HCT116 (cell line): ENCODE results near the gene TEDC2. TPM values are rescaled to one million over a fixed set of nuclear protein-coding genes. Genes with fewer than 3 reads are reported as not detected.

Experiments
- ATAC-seq: fragments of 200-7000 bp; cut with Tn5 transposase; 2 replicates; pipeline ENCODE4 v1.9.1; 2020; ENCODE audit warnings: mild to moderate bottlenecking, moderate library complexity
- BruUV-seq: library from RNA; stranded (reverse); fragments of 400-500 nt; replicated peaks from 2 replicates; lab custom pipeline; 2021; lab: Mats Ljungman, UMichigan
- CTCF ChIA-PET: fragments of 300-600 bp; sonication (Branson Sonifier 250); formaldehyde crosslinking; loops from one replicate; lab custom pipeline; 2021; ENCODE audit warnings: antibody characterized with exemption; lab: Charles Lee
- POLR2A ChIA-PET: fragments of 300-600, 350-600 bp; sonication (Branson Sonifier 250); formaldehyde crosslinking; loops from one replicate; lab custom pipeline; 2021; ENCODE audit warnings: antibody characterized with exemption; lab: Charles Lee
- RAD21 ChIA-PET, 2 experiments: fragments of 300-600 bp; sonication (Branson Sonifier 250); formaldehyde crosslinking; loops; one replicate each; lab custom pipeline; 2023; ENCODE audit warnings: low total read pairs in 2 of 2; ENCODE audit not compliant: uncharacterized antibody in 2 of 2, unreplicated experiment in 2 of 2, low non-redundant PET in 1 of 2; lab: Charles Lee
- DNase-seq: peaks from one replicate; pipeline ENCODE4 v3.0.0-alpha.2; 2010; ENCODE audit warnings: low read depth, low spot score
- H2AFZ ChIP-seq: fragments of 200-600 bp; shearing (Covaris generic), sonication (generic); 2 replicates; pipeline ENCODE4 v1.6.1; 2017; ENCODE audit warnings: low read depth, mixed run types, mixed read lengths, antibody characterized with exemption, low read length; ENCODE audit not compliant: poor library complexity, severe bottlenecking
- H3K27ac ChIP-seq: 2 replicates; pipeline ENCODE4 v1.5.1; 2012; ENCODE audit warnings: low read depth, low read length
- H3K27me3 ChIP-seq: fragments of 200-600 bp; sonication (generic); 2 replicates; pipeline ENCODE4 v1.6.1; 2016; ENCODE audit warnings: mixed run types, low read length, mixed read lengths; ENCODE audit not compliant: insufficient read depth
- H3K36me3 ChIP-seq, 2 experiments: fragments of 200-500 bp in 1 of 2; fragments of 200-600 bp in 1 of 2; sonication (Bioruptor generic) in 1 of 2; sonication (generic) in 1 of 2; 2 replicates each; pipeline versions ENCODE4 v1.5.1 to v1.6.1; 2014 to 2016; ENCODE audit warnings: low read length in 2 of 2, inconsistent platforms in 1 of 2, mixed read lengths in 1 of 2, mixed run types in 1 of 2; ENCODE audit not compliant: insufficient read depth in 2 of 2, control insufficient read depth in 1 of 2
- H3K4me1 ChIP-seq, 2 experiments: fragments of 200-600 bp in 1 of 2; sonication (generic) in 1 of 2; 2 replicates each; pipeline versions ENCODE4 v1.5.1 to v1.6.1; 2012 to 2017; ENCODE audit warnings: low read length in 2 of 2, inconsistent platforms in 1 of 2, mild to moderate bottlenecking in 1 of 2, mixed read lengths in 1 of 2, mixed run types in 1 of 2, moderate library complexity in 1 of 2; ENCODE audit not compliant: insufficient read depth in 2 of 2, control insufficient read depth in 1 of 2
- H3K4me2 ChIP-seq: fragments of 200-600 bp; sonication (generic); 2 replicates; pipeline ENCODE4 v1.6.1; 2017; ENCODE audit warnings: mixed run types, low read length, mixed read lengths
- H3K4me3 ChIP-seq, 2 experiments: fragments of 200-600 bp in 1 of 2; sonication (generic) in 1 of 2; replicated peaks in 1 of 2; 2 replicates each; pipeline ENCODE4 v1.5.1; 2011 to 2016; ENCODE audit warnings: low read length in 2 of 2, control low read depth in 1 of 2, low read depth in 1 of 2, mild to moderate bottlenecking in 1 of 2, mixed read lengths in 1 of 2, mixed run types in 1 of 2
- H3K79me2 ChIP-seq: fragments of 200-600 bp; sonication (generic); 2 replicates; pipeline ENCODE4 v1.6.1; 2017; ENCODE audit warnings: mild to moderate bottlenecking, mixed run types, low read length, moderate library complexity, mixed read lengths; ENCODE audit not compliant: insufficient read depth
- H3K9ac ChIP-seq: fragments of 200-600 bp; sonication (generic); 2 replicates; pipeline ENCODE4 v1.6.1; 2016; ENCODE audit warnings: low read length, mixed read lengths
- H3K9me2 ChIP-seq: fragments of 200-600 bp; sonication (generic), shearing (Covaris generic); 2 replicates; pipeline ENCODE4 v1.6.1; 2017; ENCODE audit warnings: mixed run types, mild to moderate bottlenecking, moderate library complexity; ENCODE audit not compliant: insufficient read depth
- H3K9me3 ChIP-seq, 2 experiments: fragments of 200-500 bp in 1 of 2; fragments of 200-600 bp in 1 of 2; sonication (Bioruptor generic) in 1 of 2; sonication (generic) in 1 of 2; 2 replicates each; pipeline ENCODE4 v1.6.1; 2014 to 2017; ENCODE audit warnings: low read length in 2 of 2, mixed read lengths in 2 of 2, inconsistent platforms in 1 of 2, low read depth in 1 of 2, mild to moderate bottlenecking in 1 of 2, mixed run types in 1 of 2, moderate library complexity in 1 of 2; ENCODE audit not compliant: control insufficient read depth in 1 of 2, insufficient read depth in 1 of 2
- H4K20me1 ChIP-seq: fragments of 200-600 bp; sonication (generic), shearing (Covaris generic); 2 replicates; pipeline ENCODE4 v1.6.1; 2017; ENCODE audit warnings: mixed run types, mild to moderate bottlenecking, moderate library complexity; ENCODE audit not compliant: insufficient read depth
- ATF3 ChIP-seq: IDR thresholded peaks from 2 replicates; pipeline ENCODE4 v1.6.1; 2012
- CBX3 ChIP-seq: IDR thresholded peaks from 2 replicates; pipeline ENCODE4 v1.6.1; 2012; ENCODE audit warnings: low read depth
- CEBPB ChIP-seq: IDR thresholded peaks from 2 replicates; pipeline ENCODE4 v1.6.1; 2012; ENCODE audit warnings: low read depth
- CTCF ChIP-seq, 3 experiments: fragments of 200-600 bp in 1 of 3; sonication (generic) in 1 of 3; IDR thresholded peaks in 2 of 3; conservative IDR thresholded peaks in 1 of 3; 2 replicates each; pipeline ENCODE4 v1.5.1; 2012 to 2017; ENCODE audit warnings: low read depth in 2 of 3, low read length in 2 of 3, antibody characterized with exemption in 1 of 3, borderline replicate concordance in 1 of 3, control low read depth in 1 of 3, mild to moderate bottlenecking in 1 of 3, mixed read lengths in 1 of 3, mixed run types in 1 of 3, moderate library complexity in 1 of 3; ENCODE audit not compliant: insufficient read depth in 1 of 3
- EGR1 ChIP-seq: IDR thresholded peaks from 2 replicates; pipeline ENCODE4 v1.6.1; 2012; ENCODE audit warnings: low read depth
- EZH2 ChIP-seq: fragments of 200-600 bp; sonication (generic); IDR thresholded peaks from 2 replicates; pipeline ENCODE4 v1.6.1; 2017; ENCODE audit warnings: antibody characterized with exemption, mixed run types
- EZH2phosphoT487 ChIP-seq: fragments of 200-600 bp; IDR thresholded peaks from 2 replicates; pipeline ENCODE4 v1.6.1; 2018; ENCODE audit warnings: antibody characterized with exemption, borderline replicate concordance
- FOSL1 ChIP-seq: IDR thresholded peaks from 2 replicates; pipeline ENCODE4 v1.6.1; 2012; ENCODE audit warnings: low read depth
- MAX ChIP-seq: IDR thresholded peaks from 2 replicates; pipeline ENCODE4 v1.6.1; 2012
- POLR2A ChIP-seq: IDR thresholded peaks from 2 replicates; pipeline ENCODE4 v1.7.0; 2011; ENCODE audit warnings: borderline replicate concordance; ENCODE audit not compliant: insufficient read depth, insufficient read length; ENCODE audit errors: extremely low read depth
- POLR2AphosphoS5 ChIP-seq: IDR thresholded peaks from 2 replicates; pipeline ENCODE4 v1.6.1; 2011; ENCODE audit warnings: mild to moderate bottlenecking, low read depth, low read length, moderate library complexity
- REST ChIP-seq: IDR thresholded peaks from 2 replicates; pipeline ENCODE4 v1.6.1; 2012; ENCODE audit warnings: low read depth
- SIN3A ChIP-seq: IDR thresholded peaks from 2 replicates; pipeline ENCODE4 v1.6.1; 2012; ENCODE audit warnings: low read depth
- SP1 ChIP-seq: IDR thresholded peaks from 2 replicates; pipeline ENCODE4 v1.6.1; 2012; ENCODE audit warnings: low read depth
- YY1 ChIP-seq: IDR thresholded peaks from 2 replicates; pipeline ENCODE4 v1.6.1; 2011; ENCODE audit warnings: low read length, low read depth, moderate library complexity, mild to moderate bottlenecking; ENCODE audit not compliant: insufficient replicate concordance; ENCODE audit errors: extremely low read depth
- ZBTB33 ChIP-seq: IDR thresholded peaks from 2 replicates; pipeline ENCODE4 v1.6.1; 2011; ENCODE audit warnings: mild to moderate bottlenecking, low read length, moderate library complexity; ENCODE audit not compliant: insufficient replicate concordance; ENCODE audit errors: extremely low read depth
- ZFX ChIP-seq: fragments of 450-650 bp; IDR thresholded peaks from 2 replicates; pipeline ENCODE4 v1.6.1; 2017
- ZNF274 ChIP-seq: fragments of 200-500 bp; sonication (Bioruptor generic); IDR thresholded peaks from 2 replicates; pipeline ENCODE4 v1.6.1; 2014; ENCODE audit warnings: mild to moderate bottlenecking, low read depth, low read length, inconsistent platforms
- intact Hi-C: fragments of 100-400 bp; cut with micrococcal nuclease; formaldehyde crosslinking; loops from 2 replicates; pipeline ENCODE4 v1.10.0; 2022
- total RNA-seq: library from RNA; stranded (reverse); gene quantifications from one replicate; pipeline ENCODE4 v1.2.1, GENCODE V29; 2021; ENCODE audit not compliant: unreplicated experiment

Gene TEDC2
- total RNA-seq, 1 experiment from 2014 or later = 26.5 TPM

- intact Hi-C loops = loop anchor here (5.0 to 10.0 kb wide), 3 partner anchors 38 to 160 kb away; partner anchors contain the start of genes RNPS1 and TEDC2
- DNase-seq = no peak
- no peak for TF ChIP-seq YY1
- no peak for TF ChIP-seq EZH2
- no peak for TF ChIP-seq EZH2phosphoT487
- no peak for TF ChIP-seq CEBPB
- no peak for TF ChIP-seq SIN3A
- TF ChIP-seq ATF3 = no peak
- TF ChIP-seq FOSL1 = no peak
- no peak for TF ChIP-seq MAX
- TF ChIP-seq SP1 = no peak
- TF ChIP-seq CTCF (IDR thresholded peaks at IDR 0.05 in 2 of 3, conservative IDR thresholded peaks at IDR 0.05 in 1 of 3; ENCODE audit: borderline replicate concordance in 1 of 3, insufficient read depth in 1 of 3, low read depth in 2 of 3, low read length in 2 of 3) = no peak
- TF ChIP-seq ZNF274 = no peak
- TF ChIP-seq CBX3 = no peak
- TF ChIP-seq ZFX = no peak
- TF ChIP-seq EGR1 = no peak
- TF ChIP-seq POLR2AphosphoS5 = no peak
- no peak for TF ChIP-seq POLR2A
- TF ChIP-seq REST = no peak
- TF ChIP-seq ZBTB33 = no peak
Measured at GRCh38 chr16:2424061-2425007, 35.6 kb upstream of the TEDC2 start.

More at GRCh38 chr16:2424061-2425007, 35.6 kb upstream of the TEDC2 start:
- ChIA-PET RAD21 (no interaction called here), POLR2A (no interaction called here), CTCF (no interaction called here)
- Histone ChIP-seq H3K79me2 (peaks cover under 1% of the 10 kb centered on the region; the same call in 1 of the 2 replicates), H2AFZ (no peak overlapping the region), H3K4me1 (peaks cover 12 to 33% of the 10 kb centered on the region in 2 experiments; a peak in 3 of 4 replicates), H3K9ac (no peak overlapping the region), H3K9me2 (no peaks in the 10 kb centered on the region), H3K9me3 (no peaks in the 10 kb centered on the region), H3K36me3 (no peaks in the 10 kb centered on the region), H3K27me3 (no peaks in the 10 kb centered on the region), H3K4me2 (no peak overlapping the region), H3K4me3 (no peak overlapping the region), H3K27ac (no peak overlapping the region), H4K20me1 (no peaks in the 10 kb centered on the region)
- BruUV-seq = no TSS peak
- ATAC-seq = no peak
